HPDE6-E6E7 (cell line): Measurements from ENCODE around the gene WFDC9.
A peak's percentile ranks its signal among the peaks of the same experiment; 100 is the strongest.
"Not testable (repeated sequence)": the region's sequence is repeated elsewhere in the genome, so short reads cannot be mapped to it uniquely, and the experiment has no call there.

Experiments
- DNase-seq: peaks from one replicate; pipeline ENCODE4 v3.0.0; 2011; ENCODE audit warnings: missing footprints; ENCODE audit errors: extremely low spot score

The WFDC9 gene

GRCh38 chr20:45631184-45631583 is at the start of gene WFDC9:
Gene WFDC9 (minus strand): TSS chr20:45631284. CDS start chr20:45610181, 21,103 bp downstream.
- no peak for DNase-seq

GRCh38 chr20:45679650-45680049 is 48.6 kb upstream of the WFDC9 start:
- DNase-seq: no peak

DNA sequence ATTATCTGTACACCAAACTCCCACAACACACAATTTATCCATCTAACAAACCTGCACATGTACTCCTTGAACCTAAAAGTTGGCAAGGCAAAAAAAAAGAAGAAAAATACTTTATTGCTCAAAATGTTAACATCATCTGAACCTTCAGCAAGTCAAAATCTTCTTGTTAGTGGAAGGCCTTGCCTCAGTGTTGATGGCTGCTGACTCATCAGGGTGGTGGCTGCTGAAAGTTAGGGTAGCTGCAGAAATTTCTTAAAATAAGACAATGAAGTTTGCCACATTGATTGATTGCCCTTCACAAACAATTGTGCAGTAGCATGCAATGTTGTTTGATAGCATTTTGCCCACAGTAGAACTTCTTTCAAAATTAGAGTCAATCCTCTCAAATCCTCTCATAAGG is 41.7 kb upstream of the WFDC9 start:
- DNase-seq: no peak

- DNase-seq: no peak
Measured at GRCh38 chr20:45670139-45670538, 39.1 kb upstream of the WFDC9 start, which contains the start of gene WFDC11. Gene WFDC11 (minus strand): TSS chr20:45670239. CDS start chr20:45650600, 19,639 bp downstream.

GRCh38 chr20:45657038-45657437 is 26.0 kb upstream of the WFDC9 start:
- not testable (repeated sequence) for DNase-seq

DNA sequence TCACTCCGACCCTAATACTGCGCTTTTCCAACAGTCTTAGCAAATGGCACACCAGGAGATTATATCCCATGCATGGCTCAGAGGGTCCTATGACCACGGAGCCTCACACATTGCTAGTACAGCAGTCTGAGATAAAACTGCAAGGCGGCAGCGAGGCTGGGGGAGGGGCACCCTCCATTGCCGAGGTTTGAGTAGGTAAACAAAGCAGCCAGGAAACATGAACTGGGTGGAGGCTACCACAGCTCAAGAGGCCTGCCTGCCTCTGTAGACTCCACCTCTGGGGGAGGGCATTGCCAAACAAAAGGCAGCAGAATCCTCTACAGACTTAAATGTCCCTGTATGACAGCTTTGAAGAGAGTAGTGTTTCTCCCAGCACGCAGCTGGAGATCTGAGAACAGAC is 20.6 kb upstream of the WFDC9 start:
- DNase-seq: not testable (repeated sequence)

- DNase-seq: no peak
Measured at GRCh38 chr20:45649312-45649863, 18.3 kb upstream of the WFDC9 start.

- DNase-seq: no peak
Measured at GRCh38 chr20:45647441-45648050, 16.5 kb upstream of the WFDC9 start.

GRCh38 chr20:45646875-45647274 is 15.8 kb upstream of the WFDC9 start:
- no peak for DNase-seq

DNA sequence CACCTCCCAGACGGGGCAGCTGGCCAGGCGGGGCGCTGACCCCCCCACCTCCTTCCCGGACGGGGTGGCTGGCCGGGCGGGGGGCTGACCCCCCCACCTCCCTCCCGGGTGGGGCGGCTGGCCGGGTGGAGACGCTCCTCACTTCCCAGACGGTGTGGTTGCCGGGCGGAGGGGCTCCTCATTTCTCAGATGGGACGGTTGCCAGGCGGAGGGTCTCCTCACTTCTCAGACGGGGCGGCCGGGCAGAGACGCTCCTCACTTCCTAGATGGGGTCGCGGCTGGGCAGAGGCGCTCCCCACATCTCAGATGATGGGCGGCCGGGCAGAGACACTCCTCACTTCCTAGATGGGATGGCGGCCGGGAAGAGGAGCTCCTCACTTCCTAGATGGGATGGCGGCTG is 14.8 kb upstream of the WFDC9 start:
- DNase-seq: not testable (repeated sequence)

DNA sequence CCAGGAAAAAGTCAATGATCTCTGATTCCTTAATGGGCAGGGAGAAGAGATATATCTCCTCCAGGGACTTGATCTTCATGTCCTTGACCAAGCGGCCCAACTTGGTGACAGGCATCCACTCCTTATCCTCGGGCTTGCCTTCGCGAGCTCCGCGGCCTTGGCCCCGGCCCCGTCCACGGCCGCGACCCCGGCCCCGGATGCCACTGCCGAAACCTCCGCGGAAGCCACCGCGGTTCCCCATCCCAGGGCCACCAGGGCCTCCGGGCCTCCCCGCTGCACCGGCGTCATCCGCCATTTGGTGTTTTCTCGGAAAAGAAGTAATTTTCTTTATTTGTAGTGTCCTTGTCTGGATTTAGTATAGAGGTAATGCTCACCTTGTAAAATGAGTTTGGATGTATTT is 10.0 kb upstream of the WFDC9 start:
- DNase-seq: not testable (repeated sequence)

GRCh38 chr20:45639687-45640086 is 8.6 kb upstream of the WFDC9 start:
- DNase-seq: no peak

DNA sequence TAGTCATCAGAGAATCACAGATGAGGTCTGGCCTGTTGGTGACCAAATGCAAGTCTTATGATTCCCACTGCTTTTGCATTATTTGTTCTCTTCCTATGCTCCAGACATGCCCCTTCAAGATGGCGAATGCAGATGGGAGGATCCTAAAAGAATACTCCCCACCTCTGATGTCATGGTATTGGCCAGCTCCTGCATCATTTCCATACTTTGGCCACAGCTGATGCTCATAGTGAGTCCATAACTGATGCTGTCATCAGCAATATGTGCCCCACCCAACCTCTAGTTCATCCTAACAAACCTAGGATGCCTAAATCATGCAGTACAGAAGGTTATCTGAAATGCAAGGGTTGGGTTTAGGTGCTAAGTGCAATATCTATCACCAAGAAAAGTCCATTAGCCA is 5.4 kb upstream of the WFDC9 start:
- no peak for DNase-seq

GRCh38 chr20:45630371-45630770 is 713 bp downstream of the WFDC9 start:
- no peak for DNase-seq

DNA sequence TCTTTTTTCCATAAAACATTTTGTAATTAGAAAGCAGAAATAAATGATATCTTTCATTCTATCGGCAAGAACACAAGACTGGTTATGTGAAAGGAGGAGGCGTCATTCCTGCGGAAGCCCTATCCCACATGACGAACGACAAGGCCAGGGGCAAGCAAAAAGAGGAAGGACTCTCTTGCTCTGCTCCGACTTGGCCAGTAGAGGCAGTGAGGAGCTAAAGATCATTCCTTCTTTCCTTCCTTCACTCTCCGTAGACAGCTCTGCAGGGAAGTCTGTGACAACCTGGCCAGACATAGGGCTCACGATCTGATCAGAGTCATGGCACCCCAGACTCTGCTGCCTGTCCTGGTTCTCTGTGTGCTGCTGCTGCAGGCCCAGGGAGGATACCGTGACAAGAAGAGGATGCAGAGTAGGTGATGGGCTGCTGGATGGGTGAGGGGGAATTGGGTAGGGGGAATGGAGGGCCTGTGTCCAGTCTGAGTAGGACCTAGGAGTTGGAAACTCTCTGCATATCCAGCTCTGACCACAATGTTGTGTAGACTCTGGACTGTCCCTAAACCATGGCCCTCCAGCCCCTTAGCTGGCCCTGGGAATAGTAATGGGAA is 1.5 kb downstream of the WFDC9 start, which contains the start of gene WFDC10A:
Gene WFDC10A (plus strand): TSS at position 244 of the 605 bp plus-strand sequence. CDS start 75 bp downstream, at position 319.
- DNase-seq: peak; percentile 86

DNA sequence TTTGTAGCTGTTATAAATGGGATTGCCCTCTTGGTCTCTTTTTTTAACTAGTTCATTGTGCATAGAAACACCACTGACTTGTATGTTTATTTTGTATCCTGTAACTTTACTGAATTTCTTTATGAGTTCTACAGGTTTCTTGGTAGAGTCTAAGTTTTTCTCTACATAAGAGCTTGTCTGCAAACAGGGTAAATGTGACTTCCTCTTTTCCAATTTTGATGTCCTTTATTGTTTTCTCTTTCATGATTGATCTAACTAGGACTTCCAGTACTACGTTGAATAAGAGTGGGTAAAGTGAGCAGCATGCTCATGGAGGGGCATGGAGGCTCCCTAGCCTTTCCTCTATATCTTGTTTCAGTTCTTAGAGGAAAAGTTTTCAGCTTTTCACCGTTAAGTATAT is 4.5 kb downstream of the WFDC9 start:
- DNase-seq: no peak

DNA sequence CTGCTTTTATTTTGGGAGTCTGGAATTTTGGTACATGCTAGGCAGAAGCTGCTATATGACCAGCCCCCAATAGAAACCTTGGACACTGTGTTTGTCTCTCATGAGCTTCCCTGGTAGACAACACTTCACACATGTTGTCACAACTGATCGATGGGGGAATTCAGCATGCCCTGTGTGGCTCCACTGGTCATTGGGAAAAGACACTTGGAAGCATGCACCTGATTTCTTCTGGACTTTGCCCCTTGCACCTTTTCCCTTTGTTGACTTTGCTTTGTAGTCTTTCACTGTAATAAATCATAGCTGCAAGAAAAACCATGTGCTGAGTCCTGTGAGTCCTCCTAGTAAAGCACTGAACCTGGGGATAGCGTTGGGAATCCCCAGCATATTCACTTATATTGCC is 9.5 kb downstream of the WFDC9 start:
- no peak for DNase-seq

DNA sequence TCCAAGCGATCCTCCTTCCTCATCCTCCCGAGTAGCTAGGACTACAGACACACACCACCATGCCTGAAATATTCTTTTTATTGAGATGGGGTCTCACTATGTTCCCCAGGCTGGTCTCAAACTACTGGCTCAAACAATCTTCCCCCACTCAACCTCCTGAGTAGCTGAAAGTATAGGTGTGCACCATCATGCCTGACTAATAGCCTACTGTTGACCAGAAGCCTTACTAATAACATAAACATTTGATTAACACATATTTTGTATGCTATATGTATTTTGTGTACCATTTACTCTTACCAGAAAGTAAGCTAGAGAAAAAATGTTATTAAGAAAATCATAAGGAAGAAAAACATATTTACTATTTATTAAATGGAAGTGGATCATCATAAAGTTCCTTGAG is 13.5 kb downstream of the WFDC9 start:
- DNase-seq: no peak

GRCh38 chr20:45612314-45612713 is 18.8 kb downstream of the WFDC9 start:
- DNase-seq: no peak

- DNase-seq: peak; percentile 82
Measured at GRCh38 chr20:45611054-45611453, 20.0 kb downstream of the WFDC9 start.

DNA sequence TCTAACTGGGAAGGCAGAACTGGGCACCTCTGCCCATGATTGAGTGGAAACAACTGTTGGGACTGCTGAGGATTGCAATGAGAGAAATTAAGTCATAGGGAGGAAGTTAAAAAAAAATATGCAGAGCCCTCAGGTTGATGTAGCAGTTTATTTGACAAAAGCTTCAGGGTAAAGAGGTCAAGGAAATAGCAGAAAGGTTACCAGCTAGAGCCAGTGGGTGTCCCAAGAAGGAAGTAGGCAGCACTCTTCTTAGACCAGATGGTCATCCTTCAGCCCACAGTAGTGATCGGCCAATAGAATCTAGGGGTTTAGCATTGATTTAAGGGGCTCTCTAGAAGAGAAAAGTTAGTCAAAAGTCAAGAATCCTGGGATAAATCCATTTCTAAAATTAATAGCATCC is 23.3 kb downstream of the WFDC9 start:
- no peak for DNase-seq

DNA sequence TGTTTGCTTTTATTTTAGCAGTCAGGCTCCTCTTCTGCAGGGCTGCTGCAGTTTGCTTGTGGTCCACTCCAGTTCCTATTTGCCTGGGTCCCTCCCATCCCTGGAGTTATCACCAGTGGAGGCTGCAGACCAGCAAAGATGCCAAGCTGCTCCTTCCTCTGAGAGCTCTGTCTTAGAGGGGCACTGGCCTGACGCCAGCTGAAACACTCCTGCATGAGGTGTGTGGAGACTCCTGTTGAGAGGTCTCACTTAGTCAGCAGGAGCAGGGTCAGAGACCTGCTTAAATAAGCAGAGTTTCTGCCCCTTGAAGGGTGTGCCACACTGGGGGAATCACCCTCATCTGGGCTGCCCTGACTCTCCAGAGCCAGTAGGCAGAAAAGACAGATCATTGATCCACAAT is 35.8 kb downstream of the WFDC9 start:
- DNase-seq: no peak

GRCh38 chr20:45593498-45593897 is 37.6 kb downstream of the WFDC9 start:
- no peak for DNase-seq
